Measurements from ENCODE around the gene HTR6.
"Not testable (repeated sequence)": the region's sequence is repeated elsewhere in the genome, so short reads cannot be mapped to it uniquely, and the experiment has no call there.

Gene HTR6

DNA sequence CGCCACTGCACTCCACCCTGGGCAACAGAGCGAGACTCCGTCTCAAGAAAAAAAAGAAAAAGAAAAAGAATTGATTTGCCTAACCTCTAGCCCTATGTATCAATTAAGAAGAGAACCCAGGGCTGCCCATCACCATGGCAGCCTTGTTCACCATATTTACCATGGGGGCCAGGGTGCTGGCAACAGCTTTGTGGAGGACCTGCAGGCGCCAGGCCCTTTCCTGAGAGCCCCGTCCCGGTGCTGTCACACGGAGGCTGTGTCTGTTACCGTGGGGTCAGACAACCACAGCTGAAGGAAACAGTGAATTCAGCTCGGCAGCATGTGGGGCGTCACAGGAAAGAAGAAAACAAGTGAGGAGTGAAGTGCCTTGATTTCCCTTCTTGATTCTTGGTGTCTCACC, 27.1 kb upstream of the HTR6 start:
- Histone ChIP-seq H3K4me3 (ENCODE audit: low read depth, low read length) (no peak overlapping the region), H3K4me2 (ENCODE audit: low read length) (no peak overlapping the region), H3K27ac (no peak overlapping the region), H3K27me3 (ENCODE audit: control insufficient read depth, insufficient read depth, low read length) (no peaks in the 10 kb centered on the region), H3K79me2 (no peaks in the 10 kb centered on the region), H3K9ac (no peak overlapping the region), H3K4me1 (peaks cover 9% of the 10 kb centered on the region), H2AFZ (no peak overlapping the region), H3K9me3 (ENCODE audit: control insufficient read depth, low read length) (no peaks in the 10 kb centered on the region), H3K36me3 (ENCODE audit: control insufficient read depth, insufficient read depth, low read length) (no peaks in the 10 kb centered on the region)
- TF ChIP-seq, protein P1, sequence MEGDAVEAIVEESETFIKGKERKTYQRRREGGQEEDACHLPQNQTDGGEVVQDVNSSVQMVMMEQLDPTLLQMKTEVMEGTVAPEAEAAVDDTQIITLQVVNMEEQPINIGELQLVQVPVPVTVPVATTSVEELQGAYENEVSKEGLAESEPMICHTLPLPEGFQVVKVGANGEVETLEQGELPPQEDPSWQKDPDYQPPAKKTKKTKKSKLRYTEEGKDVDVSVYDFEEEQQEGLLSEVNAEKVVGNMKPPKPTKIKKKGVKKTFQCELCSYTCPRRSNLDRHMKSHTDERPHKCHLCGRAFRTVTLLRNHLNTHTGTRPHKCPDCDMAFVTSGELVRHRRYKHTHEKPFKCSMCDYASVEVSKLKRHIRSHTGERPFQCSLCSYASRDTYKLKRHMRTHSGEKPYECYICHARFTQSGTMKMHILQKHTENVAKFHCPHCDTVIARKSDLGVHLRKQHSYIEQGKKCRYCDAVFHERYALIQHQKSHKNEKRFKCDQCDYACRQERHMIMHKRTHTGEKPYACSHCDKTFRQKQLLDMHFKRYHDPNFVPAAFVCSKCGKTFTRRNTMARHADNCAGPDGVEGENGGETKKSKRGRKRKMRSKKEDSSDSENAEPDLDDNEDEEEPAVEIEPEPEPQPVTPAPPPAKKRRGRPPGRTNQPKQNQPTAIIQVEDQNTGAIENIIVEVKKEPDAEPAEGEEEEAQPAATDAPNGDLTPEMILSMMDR (IDR thresholded peaks at IDR 0.05): no peak

GRCh38 chr1:19639228-19639627, 25.4 kb upstream of the HTR6 start:
- not testable (repeated sequence) for H2AFZ ChIP-seq; H3K4me2 ChIP-seq (ENCODE audit: low read length); H3K4me3 ChIP-seq (ENCODE audit: low read depth, low read length); H3K9me3 ChIP-seq (ENCODE audit: control insufficient read depth, low read length); H3K27me3 ChIP-seq (ENCODE audit: control insufficient read depth, insufficient read depth, low read length); H3K4me1 ChIP-seq; H3K79me2 ChIP-seq; H3K36me3 ChIP-seq (ENCODE audit: control insufficient read depth, insufficient read depth, low read length); H3K9ac ChIP-seq; H3K27ac ChIP-seq

- TF ChIP-seq, protein P1 (IDR thresholded peaks at IDR 0.05): no peak
- no peaks in the 10 kb centered on the region for H3K27me3 ChIP-seq (ENCODE audit: control insufficient read depth, insufficient read depth, low read length)
- peak overlapping the region; percentile 72 for H3K27ac ChIP-seq
- H2AFZ ChIP-seq: no peak overlapping the region
- H3K36me3 ChIP-seq (ENCODE audit: control insufficient read depth, insufficient read depth, low read length): no peaks in the 10 kb centered on the region
- H3K9me3 ChIP-seq (ENCODE audit: control insufficient read depth, low read length): no peaks in the 10 kb centered on the region
- no peak overlapping the region for H3K4me3 ChIP-seq (ENCODE audit: low read depth, low read length)
- peaks cover 9% of the 10 kb centered on the region for H3K4me1 ChIP-seq
- H3K4me2 ChIP-seq (ENCODE audit: low read length): no peak overlapping the region
- H3K79me2 ChIP-seq: no peaks in the 10 kb centered on the region
- H3K9ac ChIP-seq: no peak overlapping the region
These were observed 24.7 kb upstream of the HTR6 start for GRCh38 chr1:19639999-19640362.

GRCh38 chr1:19640363-19641316, 24.0 kb upstream of the HTR6 start:
- H3K4me1 ChIP-seq: peaks cover 9% of the 10 kb centered on the region
- H3K36me3 ChIP-seq (ENCODE audit: control insufficient read depth, insufficient read depth, low read length): no peaks in the 10 kb centered on the region
- no peaks in the 10 kb centered on the region for H3K9me3 ChIP-seq (ENCODE audit: control insufficient read depth, low read length)
- TF ChIP-seq, protein P1 (IDR thresholded peaks at IDR 0.05): no peak
- H3K79me2 ChIP-seq: no peaks in the 10 kb centered on the region
- no peak overlapping the region for H3K4me2 ChIP-seq (ENCODE audit: low read length)
- H3K27me3 ChIP-seq (ENCODE audit: control insufficient read depth, insufficient read depth, low read length): no peaks in the 10 kb centered on the region
- H3K9ac ChIP-seq: no peak overlapping the region
- H2AFZ ChIP-seq: peak overlapping the region; percentile 73
- H3K27ac ChIP-seq: peak overlapping the region; percentile 72
- no peak overlapping the region for H3K4me3 ChIP-seq (ENCODE audit: low read depth, low read length)

DNA sequence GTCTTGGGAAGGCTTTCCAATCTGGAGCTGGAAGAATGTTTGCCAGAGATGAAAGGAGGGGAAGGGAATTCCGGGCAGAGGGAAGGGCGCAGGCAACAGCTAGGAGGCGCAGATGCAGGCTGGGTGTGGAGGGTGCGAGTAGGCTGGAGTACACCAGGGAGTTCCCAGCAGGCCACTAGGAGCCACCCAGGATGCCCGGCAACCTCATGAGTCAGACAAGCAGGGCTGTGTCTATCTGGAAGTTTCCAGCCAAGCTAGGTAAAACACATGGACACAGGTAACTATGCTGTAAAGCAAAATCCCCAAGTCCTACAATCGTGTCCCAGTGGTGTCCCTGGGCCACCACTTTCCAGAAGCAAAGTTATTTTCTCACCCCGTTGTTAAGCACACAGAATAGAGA, 21.6 kb upstream of the HTR6 start:
- Histone ChIP-seq H3K4me1 (peaks cover 3% of the 10 kb centered on the region), H3K9me3 (ENCODE audit: control insufficient read depth, low read length) (no peaks in the 10 kb centered on the region), H3K27ac (no peak overlapping the region), H3K4me2 (ENCODE audit: low read length) (no peak overlapping the region), H3K36me3 (ENCODE audit: control insufficient read depth, insufficient read depth, low read length) (no peaks in the 10 kb centered on the region), H3K79me2 (no peaks in the 10 kb centered on the region), H3K27me3 (ENCODE audit: control insufficient read depth, insufficient read depth, low read length) (no peaks in the 10 kb centered on the region), H3K9ac (no peak overlapping the region), H2AFZ (peak overlapping the region; percentile 76), H3K4me3 (ENCODE audit: low read depth, low read length) (peak overlapping the region; percentile 34)
- TF ChIP-seq, protein P1 (IDR thresholded peaks at IDR 0.05): no peak

Measured in parathyroid adenoma (tissue), 2 donors.